Embryonic facial prominence (tissue), 1 donor: ENCODE results near the gene COX7C.

Experiments
- DNase-seq: peaks from one replicate; pipeline ENCODE4 v3.0.0-alpha.2; 2016; ENCODE audit errors: extremely low spot score

COX7C gene

GRCh38 chr5:86664173-86664572, 46.4 kb downstream of the COX7C start:
- DNase-seq = no peak

DNA sequence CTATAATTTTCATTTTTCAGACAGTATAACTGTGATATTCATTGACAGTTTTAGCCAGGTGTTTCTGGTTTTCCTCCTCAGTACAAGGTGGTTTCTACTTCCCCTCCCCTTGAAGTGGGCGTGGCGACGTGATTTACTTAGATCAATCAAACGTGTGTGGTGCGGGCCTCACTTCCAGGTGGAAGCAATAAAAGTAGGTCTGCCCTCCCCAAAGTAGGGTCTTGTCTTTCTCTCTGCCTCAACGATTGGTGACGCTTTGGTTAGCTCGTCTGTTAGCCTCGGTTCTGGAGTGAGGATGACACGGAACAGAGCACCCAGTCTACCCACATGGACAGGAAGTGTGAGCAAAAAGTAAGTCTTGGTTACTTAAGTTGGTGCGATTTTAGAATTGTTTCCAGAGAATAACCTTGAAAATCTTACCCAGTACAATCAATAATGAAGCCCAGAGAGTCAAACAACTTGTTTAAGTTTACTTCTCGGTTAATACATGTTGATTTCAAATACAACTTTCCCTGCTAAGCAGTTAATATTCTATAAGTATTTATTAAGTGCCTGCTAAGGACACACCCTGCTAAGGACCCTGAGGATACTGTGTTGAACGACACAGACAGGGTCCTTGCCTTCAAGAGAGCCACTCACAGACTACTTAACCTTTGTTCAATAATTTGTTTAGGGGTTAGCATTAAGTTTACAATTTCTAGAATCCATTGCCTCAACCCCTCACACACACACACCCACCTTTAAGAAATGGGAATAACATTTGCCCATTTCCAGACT, 48.4 kb downstream of the COX7C start:
- no peak for DNase-seq

DNA sequence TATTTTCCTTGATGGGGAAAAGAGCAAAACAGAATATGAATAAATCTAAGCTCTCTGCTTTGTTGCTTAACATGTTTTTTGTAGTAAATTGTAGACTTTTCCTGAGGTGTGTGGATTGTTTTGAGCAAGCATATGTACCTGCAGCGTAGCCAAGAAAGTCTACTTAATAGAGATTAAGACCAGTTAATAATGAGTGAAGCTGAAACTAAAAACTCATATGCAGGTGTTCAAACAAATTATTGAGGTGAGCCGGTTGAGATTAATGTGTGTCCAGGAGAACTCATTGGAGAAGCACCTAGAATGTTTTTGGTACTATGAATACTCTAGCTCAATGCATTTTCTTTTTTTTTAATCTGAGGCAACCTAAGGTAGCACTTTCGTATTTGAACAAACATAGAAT, 49.2 kb downstream of the COX7C start:
- no peak for DNase-seq
